Astrocyte (in vitro differentiated cells and primary cell): Measurements from ENCODE around the gene MIPOL1. TPM values are rescaled to one million over a fixed set of nuclear protein-coding genes. Genes with fewer than 3 reads are reported as not detected.

Experiments used
- DNase-seq: peaks from one replicate; pipeline ENCODE4 v3.0.0-alpha.2; 2010; ENCODE audit warnings: low read depth
- FAIRE-seq: peaks from 2 replicates; lab custom pipeline; 2011; peaks lifted over from hg19 to GRCh38; lab: Jason Lieb, UNC
- H2AFZ ChIP-seq: 2 replicates; pipeline ENCODE4 v1.6.0; 2012; ENCODE audit warnings: low read depth, low read length, inconsistent platforms
- H3K27ac ChIP-seq: 2 replicates; pipeline ENCODE4 v1.5.1; 2011; ENCODE audit warnings: low read depth, low read length, inconsistent platforms
- H3K27me3 ChIP-seq: 2 replicates; pipeline ENCODE4 v1.6.0; 2011; ENCODE audit warnings: low read length, inconsistent platforms; ENCODE audit not compliant: insufficient read depth
- H3K36me3 ChIP-seq: 2 replicates; pipeline ENCODE4 v1.5.1; 2011; ENCODE audit warnings: low read length, inconsistent platforms; ENCODE audit not compliant: insufficient read depth
- H3K4me1 ChIP-seq: 2 replicates; pipeline ENCODE4 v1.5.1; 2011; ENCODE audit warnings: low read length, inconsistent platforms; ENCODE audit not compliant: insufficient read depth
- H3K4me2 ChIP-seq: 2 replicates; pipeline ENCODE4 v1.6.0; 2012; ENCODE audit warnings: low read length, inconsistent platforms
- H3K4me3 ChIP-seq: 2 replicates; pipeline ENCODE4 v1.5.1; 2011; ENCODE audit warnings: low read depth, mild to moderate bottlenecking, low read length, inconsistent platforms; ENCODE audit not compliant: insufficient read depth
- H3K79me2 ChIP-seq: 2 replicates; pipeline ENCODE4 v1.6.0; 2012; ENCODE audit warnings: mild to moderate bottlenecking, low read length, inconsistent platforms; ENCODE audit not compliant: insufficient read depth
- H3K9ac ChIP-seq: 2 replicates; pipeline ENCODE4 v1.6.0; 2012; ENCODE audit warnings: mild to moderate bottlenecking, low read length, inconsistent platforms
- H3K9me3 ChIP-seq: 2 replicates; pipeline ENCODE4 v1.5.1; 2012; ENCODE audit warnings: low read depth, mild to moderate bottlenecking, low read length, inconsistent platforms; ENCODE audit not compliant: insufficient read depth
- H4K20me1 ChIP-seq: 2 replicates; pipeline ENCODE4 v1.6.0; 2012; ENCODE audit warnings: low read length, inconsistent platforms; ENCODE audit not compliant: insufficient read depth
- H3K27ac Mint-ChIP-seq: one replicate; pipeline ENCODE4 v1.8.0; 2021; ENCODE audit warnings: mild to moderate bottlenecking, mixed read lengths; ENCODE audit not compliant: unreplicated experiment
- H3K27me3 Mint-ChIP-seq: one replicate; pipeline ENCODE4 v1.8.0; 2021; ENCODE audit warnings: low read depth, mixed read lengths; ENCODE audit not compliant: unreplicated experiment
- H3K36me3 Mint-ChIP-seq: one replicate; pipeline ENCODE4 v1.8.0; 2021; ENCODE audit warnings: low read depth, mixed read lengths; ENCODE audit not compliant: unreplicated experiment
- H3K4me1 Mint-ChIP-seq: one replicate; pipeline ENCODE4 v1.8.0; 2021; ENCODE audit warnings: low read depth, mixed read lengths; ENCODE audit not compliant: unreplicated experiment
- H3K4me3 Mint-ChIP-seq: one replicate; pipeline ENCODE4 v1.8.0; 2021; ENCODE audit warnings: mild to moderate bottlenecking, moderate library complexity, mixed read lengths; ENCODE audit not compliant: unreplicated experiment
- H3K9me3 Mint-ChIP-seq: one replicate; pipeline ENCODE4 v1.8.0; 2021; ENCODE audit warnings: mild to moderate bottlenecking, mixed read lengths; ENCODE audit not compliant: unreplicated experiment
- EZH2 ChIP-seq: IDR thresholded peaks from 2 replicates; pipeline ENCODE4 v1.6.1; 2012; ENCODE audit warnings: mild to moderate bottlenecking, low read length, inconsistent platforms; ENCODE audit not compliant: insufficient read depth
- total RNA-seq: library from RNA; stranded (reverse); gene quantifications from 2 replicates; pipeline ENCODE4 v1.2.1, GENCODE V29; 2021
- TF ChIP-seq, protein P1 (sequence below): IDR thresholded peaks from 2 replicates; pipeline ENCODE4 v1.5.1; 2011; ENCODE audit warnings: low read depth, mild to moderate bottlenecking, inconsistent platforms, low read length, moderate library complexity; ENCODE audit not compliant: insufficient read depth

Gene MIPOL1
- total RNA-seq, 1 donor from 2014 or later, result 15.7 TPM

DNA sequence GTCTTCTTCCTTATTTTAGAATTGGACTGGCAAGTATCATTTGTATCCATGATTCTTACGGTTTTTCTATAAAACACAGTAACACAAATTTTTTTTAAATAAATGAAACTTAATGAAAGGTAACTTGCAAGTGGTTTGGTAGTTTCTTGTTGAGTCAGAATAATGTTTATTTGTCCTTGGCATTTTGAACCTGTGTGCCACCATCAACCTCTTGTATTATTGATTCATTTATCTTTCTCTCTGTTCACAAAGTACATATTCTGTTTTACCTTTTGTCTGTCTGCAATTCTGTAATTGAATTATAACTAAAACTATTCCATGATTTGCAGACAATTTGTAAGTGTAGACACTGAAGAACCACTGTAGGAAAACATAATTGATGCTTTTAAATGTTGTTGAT, 54.7 kb downstream of the MIPOL1 start:
- no peaks in the 10 kb centered on the region for H3K36me3 Mint-ChIP-seq
- H3K27me3 Mint-ChIP-seq, result no peaks in the 10 kb centered on the region
- H3K9me3 Mint-ChIP-seq, result no peaks in the 10 kb centered on the region
- H3K4me1 Mint-ChIP-seq, result peaks cover 3% of the 10 kb centered on the region
- no peak overlapping the region for H3K27ac Mint-ChIP-seq
- H3K4me1 ChIP-seq, result no peaks in the 10 kb centered on the region
- H4K20me1 ChIP-seq, result no peaks in the 10 kb centered on the region
- H3K79me2 ChIP-seq, result no peaks in the 10 kb centered on the region
- no peaks in the 10 kb centered on the region for H3K36me3 ChIP-seq
- no peaks in the 10 kb centered on the region for H3K9me3 ChIP-seq
- no peak overlapping the region for H3K27ac ChIP-seq
- TF ChIP-seq, protein P1, sequence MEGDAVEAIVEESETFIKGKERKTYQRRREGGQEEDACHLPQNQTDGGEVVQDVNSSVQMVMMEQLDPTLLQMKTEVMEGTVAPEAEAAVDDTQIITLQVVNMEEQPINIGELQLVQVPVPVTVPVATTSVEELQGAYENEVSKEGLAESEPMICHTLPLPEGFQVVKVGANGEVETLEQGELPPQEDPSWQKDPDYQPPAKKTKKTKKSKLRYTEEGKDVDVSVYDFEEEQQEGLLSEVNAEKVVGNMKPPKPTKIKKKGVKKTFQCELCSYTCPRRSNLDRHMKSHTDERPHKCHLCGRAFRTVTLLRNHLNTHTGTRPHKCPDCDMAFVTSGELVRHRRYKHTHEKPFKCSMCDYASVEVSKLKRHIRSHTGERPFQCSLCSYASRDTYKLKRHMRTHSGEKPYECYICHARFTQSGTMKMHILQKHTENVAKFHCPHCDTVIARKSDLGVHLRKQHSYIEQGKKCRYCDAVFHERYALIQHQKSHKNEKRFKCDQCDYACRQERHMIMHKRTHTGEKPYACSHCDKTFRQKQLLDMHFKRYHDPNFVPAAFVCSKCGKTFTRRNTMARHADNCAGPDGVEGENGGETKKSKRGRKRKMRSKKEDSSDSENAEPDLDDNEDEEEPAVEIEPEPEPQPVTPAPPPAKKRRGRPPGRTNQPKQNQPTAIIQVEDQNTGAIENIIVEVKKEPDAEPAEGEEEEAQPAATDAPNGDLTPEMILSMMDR, result no peak
- no peak for TF ChIP-seq EZH2
- H2AFZ ChIP-seq, result no peak overlapping the region
- H3K27me3 ChIP-seq, result no peaks in the 10 kb centered on the region
- H3K4me2 ChIP-seq, result no peak overlapping the region
- H3K4me3 ChIP-seq, result no peak overlapping the region
- no peak for FAIRE-seq
- no peak overlapping the region for H3K9ac ChIP-seq
- no peak overlapping the region for H3K4me3 Mint-ChIP-seq
- no peak for DNase-seq

DNA sequence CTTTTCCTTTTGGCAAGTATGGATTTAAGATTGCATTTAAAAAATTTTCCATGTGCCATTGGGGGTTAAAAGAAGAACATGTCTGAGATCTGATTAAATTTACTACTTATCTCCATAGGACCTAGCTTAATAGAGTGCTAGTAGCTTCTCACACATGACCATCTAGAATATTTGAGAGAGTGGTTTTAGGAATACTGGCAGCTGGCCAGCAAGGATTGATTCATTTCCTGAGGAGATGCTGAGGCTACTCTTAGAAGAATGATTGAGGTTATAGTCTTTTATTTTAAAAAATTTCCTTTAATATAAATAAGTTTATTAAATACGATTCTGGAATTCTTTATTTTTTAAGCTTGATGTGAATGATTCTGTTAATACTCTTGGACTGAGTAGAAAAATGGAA, 56.2 kb downstream of the MIPOL1 start:
- no peak overlapping the region for H3K4me2 ChIP-seq
- no peak overlapping the region for H3K27ac ChIP-seq
- Mint-ChIP-seq H3K4me1 (peaks cover 3% of the 10 kb centered on the region), H3K36me3 (no peaks in the 10 kb centered on the region), H3K9me3 (no peaks in the 10 kb centered on the region), H3K27ac (no peak overlapping the region), H3K27me3 (no peaks in the 10 kb centered on the region), H3K4me3 (no peak overlapping the region)
- H3K4me1 ChIP-seq, result no peaks in the 10 kb centered on the region
- H3K36me3 ChIP-seq, result no peaks in the 10 kb centered on the region
- H3K4me3 ChIP-seq, result no peak overlapping the region
- DNase-seq (peak; percentile 66), FAIRE-seq (no peak)
- H3K27me3 ChIP-seq, result no peaks in the 10 kb centered on the region
- no peaks in the 10 kb centered on the region for H3K79me2 ChIP-seq
- TF ChIP-seq EZH2, result no peak
- H3K9ac ChIP-seq, result no peak overlapping the region
- H3K9me3 ChIP-seq, result no peaks in the 10 kb centered on the region
- no peaks in the 10 kb centered on the region for H4K20me1 ChIP-seq
- H2AFZ ChIP-seq, result no peak overlapping the region

DNA sequence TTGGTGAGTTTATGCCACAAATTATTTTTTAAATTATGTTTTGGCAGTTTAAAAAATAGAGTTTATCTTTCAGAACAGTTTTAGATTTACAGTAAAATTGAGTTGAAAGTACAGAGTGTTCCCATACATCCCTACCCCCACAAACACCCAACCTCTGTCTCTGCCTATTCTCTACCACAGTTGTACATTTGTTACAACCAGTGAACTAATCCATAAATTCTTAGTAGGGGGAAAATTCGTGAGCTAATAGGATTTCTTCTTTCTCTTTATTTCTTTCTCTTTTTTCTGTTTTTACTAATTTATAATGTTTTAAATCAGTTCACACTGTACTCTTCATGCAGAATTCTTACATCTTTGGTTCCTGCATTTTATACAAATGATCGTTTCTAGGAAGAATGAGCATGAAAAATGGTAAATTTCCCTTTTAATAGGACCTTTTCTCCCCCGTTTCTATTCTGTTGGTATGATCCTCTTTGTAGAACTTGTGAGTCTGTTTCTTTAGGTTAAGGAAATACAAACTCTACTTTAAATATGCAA, 56.7 kb downstream of the MIPOL1 start:
- no peak for DNase-seq
- FAIRE-seq, result peak; percentile 37
- Mint-ChIP-seq H3K27ac (no peak overlapping the region), H3K4me1 (peaks cover 3% of the 10 kb centered on the region), H3K27me3 (no peaks in the 10 kb centered on the region), H3K36me3 (no peaks in the 10 kb centered on the region), H3K9me3 (no peaks in the 10 kb centered on the region), H3K4me3 (no peak overlapping the region)
- H3K9me3 ChIP-seq, result no peaks in the 10 kb centered on the region
- H3K4me3 ChIP-seq, result no peak overlapping the region
- H3K27me3 ChIP-seq, result no peaks in the 10 kb centered on the region
- no peaks in the 10 kb centered on the region for H3K36me3 ChIP-seq
- H3K79me2 ChIP-seq, result no peaks in the 10 kb centered on the region
- no peaks in the 10 kb centered on the region for H3K4me1 ChIP-seq
- no peaks in the 10 kb centered on the region for H4K20me1 ChIP-seq
- no peak overlapping the region for H3K27ac ChIP-seq
- no peak overlapping the region for H3K4me2 ChIP-seq
- no peak for TF ChIP-seq EZH2
- TF ChIP-seq, protein P1, result no peak
- H3K9ac ChIP-seq, result no peak overlapping the region
- H2AFZ ChIP-seq, result no peak overlapping the region
